Nephron progenitor cell (in vitro differentiated cells): ENCODE results near the gene TPSAB1.

Experiments
- DNase-seq: peaks from one replicate; pipeline ENCODE4 v3.0.0; 2021
- H3K27ac Mint-ChIP-seq: 2 replicates; pipeline ENCODE4 v1.8.0; 2021; ENCODE audit warnings: mild to moderate bottlenecking, moderate library complexity, mixed read lengths
- H3K27me3 Mint-ChIP-seq: 2 replicates; pipeline ENCODE4 v1.8.0; 2021; ENCODE audit warnings: mild to moderate bottlenecking, low read depth, mixed read lengths; ENCODE audit not compliant: poor library complexity
- H3K36me3 Mint-ChIP-seq: 2 replicates; pipeline ENCODE4 v1.8.0; 2021; ENCODE audit warnings: low read depth, mixed read lengths
- H3K4me1 Mint-ChIP-seq: 2 replicates; pipeline ENCODE4 v1.8.0; 2021; ENCODE audit warnings: mixed read lengths
- H3K4me3 Mint-ChIP-seq: 2 replicates; pipeline ENCODE4 v1.8.0; 2021; ENCODE audit warnings: mild to moderate bottlenecking, moderate library complexity, mixed read lengths
- H3K9me3 Mint-ChIP-seq: 2 replicates; pipeline ENCODE4 v1.8.0; 2021; ENCODE audit warnings: mild to moderate bottlenecking, moderate library complexity, mixed read lengths
- CTCF ChIP-seq: fragments of 200-600 bp; sonication (generic); IDR thresholded peaks from 2 replicates; pipeline ENCODE4 v1.5.0; 2021; ENCODE audit warnings: antibody characterized with exemption

Gene TPSAB1

GRCh38 chr16:1283996-1284616, 43.6 kb downstream of the TPSAB1 start:
- H3K4me3 Mint-ChIP-seq = no peak overlapping the region
- TF ChIP-seq CTCF = no peak
- peaks cover 66% of the 10 kb centered on the region for H3K4me1 Mint-ChIP-seq
- DNase-seq = no peak
- H3K9me3 Mint-ChIP-seq = no peaks in the 10 kb centered on the region
- H3K27ac Mint-ChIP-seq = no peak overlapping the region
- H3K36me3 Mint-ChIP-seq = no peaks in the 10 kb centered on the region
- H3K27me3 Mint-ChIP-seq = peaks cover 41% of the 10 kb centered on the region

- H3K4me3 Mint-ChIP-seq = peak overlapping the region; percentile 25
- TF ChIP-seq CTCF = peak; percentile 37
- DNase-seq = no peak
- peaks cover 56% of the 10 kb centered on the region for H3K27me3 Mint-ChIP-seq
- H3K27ac Mint-ChIP-seq = no peak overlapping the region
- peaks cover 68% of the 10 kb centered on the region for H3K4me1 Mint-ChIP-seq
- H3K36me3 Mint-ChIP-seq = no peaks in the 10 kb centered on the region
- H3K9me3 Mint-ChIP-seq = no peaks in the 10 kb centered on the region
Measured at GRCh38 chr16:1285669-1286512, 45.4 kb downstream of the TPSAB1 start.

GRCh38 chr16:1286513-1287094, 46.1 kb downstream of the TPSAB1 start:
- H3K9me3 Mint-ChIP-seq = no peaks in the 10 kb centered on the region

GRCh38 chr16:1287982-1288670, 47.6 kb downstream of the TPSAB1 start:
- no peak for TF ChIP-seq CTCF
- H3K4me1 Mint-ChIP-seq = peaks cover 65% of the 10 kb centered on the region
- no peaks in the 10 kb centered on the region for H3K9me3 Mint-ChIP-seq
- no peak overlapping the region for H3K27ac Mint-ChIP-seq
- H3K27me3 Mint-ChIP-seq = peaks cover 61% of the 10 kb centered on the region
- H3K36me3 Mint-ChIP-seq = no peaks in the 10 kb centered on the region
- DNase-seq = no peak
- H3K4me3 Mint-ChIP-seq = peak overlapping the region; percentile 62

More at GRCh38 chr16:1286513-1287094, 46.1 kb downstream of the TPSAB1 start:
- Mint-ChIP-seq H3K27me3 (peaks cover 58% of the 10 kb centered on the region), H3K36me3 (no peaks in the 10 kb centered on the region), H3K27ac (no peak overlapping the region), H3K4me3 (no peak overlapping the region), H3K4me1 (peaks cover 68% of the 10 kb centered on the region)
- no peak for TF ChIP-seq CTCF
- no peak for DNase-seq

- Mint-ChIP-seq H3K9me3 (no peaks in the 10 kb centered on the region), H3K4me3 (no peak overlapping the region), H3K36me3 (no peaks in the 10 kb centered on the region), H3K27ac (no peak overlapping the region), H3K4me1 (peaks cover 65% of the 10 kb centered on the region), H3K27me3 (peaks cover 65% of the 10 kb centered on the region)
- DNase-seq = no peak
- TF ChIP-seq CTCF = no peak
Measured at GRCh38 chr16:1288813-1289476, 48.4 kb downstream of the TPSAB1 start.
